A673 (cell line): ENCODE results near the gene DHX34. TPM values are rescaled to one million over a fixed set of nuclear protein-coding genes. Genes with fewer than 3 reads are reported as not detected.

Source experiments
- BruUV-seq: library from RNA; stranded (reverse); fragments of 400-500 nt; replicated peaks from 2 replicates; lab custom pipeline; 2021; lab: Mats Ljungman, UMichigan
- CTCF ChIA-PET: fragments of 300-600 bp; sonication (Branson Sonifier 250); formaldehyde crosslinking; loops from one replicate; lab custom pipeline; 2022; ENCODE audit warnings: antibody characterized with exemption; lab: Charles Lee
- POLR2A ChIA-PET: fragments of 300-600 bp; sonication (Branson Sonifier 250); formaldehyde crosslinking; loops from one replicate; lab custom pipeline; 2022; ENCODE audit warnings: antibody characterized with exemption; ENCODE audit not compliant: low non-redundant PET; lab: Charles Lee
- DNase-seq: peaks from one replicate; pipeline ENCODE4 v3.0.0-alpha.2; 2015; ENCODE audit warnings: low spot score
- H3K27ac ChIP-seq: fragments of 200-600 bp; sonication (generic); 2 replicates; pipeline ENCODE4 v1.5.1; 2016; ENCODE audit warnings: mixed run types, low read depth, mild to moderate bottlenecking, mixed read lengths, antibody characterized with exemption, low read length; ENCODE audit not compliant: poor library complexity, severe bottlenecking
- H3K27me3 ChIP-seq: fragments of 200-600 bp; sonication (generic); replicated peaks from 2 replicates; pipeline ENCODE4 v1.6.1; 2017; ENCODE audit warnings: mixed run types, low read depth, mild to moderate bottlenecking, mixed read lengths, antibody characterized with exemption, low read length; ENCODE audit not compliant: insufficient read depth, poor library complexity
- H3K36me3 ChIP-seq: fragments of 200-600 bp; sonication (generic); 2 replicates; pipeline ENCODE4 v1.6.1; 2016; ENCODE audit warnings: mixed run types, mild to moderate bottlenecking, mixed read lengths, antibody characterized with exemption, low read length; ENCODE audit not compliant: insufficient read depth, poor library complexity, severe bottlenecking
- H3K4me1 ChIP-seq: fragments of 200-600 bp; sonication (generic); 2 replicates; pipeline ENCODE4 v1.6.1; 2017; ENCODE audit warnings: mixed run types, mild to moderate bottlenecking, mixed read lengths, antibody characterized with exemption, low read length; ENCODE audit not compliant: insufficient read depth, poor library complexity, severe bottlenecking
- H3K4me3 ChIP-seq: fragments of 200-600 bp; sonication (generic); 2 replicates; pipeline ENCODE4 v1.5.1; 2016; ENCODE audit warnings: low read depth, mixed run types, mild to moderate bottlenecking, mixed read lengths, low read length; ENCODE audit not compliant: poor library complexity, severe bottlenecking
- H3K9me3 ChIP-seq: fragments of 200-600 bp; sonication (generic); 2 replicates; pipeline ENCODE4 v1.6.1; 2016; ENCODE audit warnings: mixed run types, low read depth, mild to moderate bottlenecking, mixed read lengths, antibody characterized with exemption, low read length; ENCODE audit not compliant: poor library complexity, severe bottlenecking
- CTCF ChIP-seq: fragments of 300-800, 200-600 bp; sonication (generic); conservative IDR thresholded peaks from 2 replicates; pipeline ENCODE4 v1.5.1; 2017; ENCODE audit warnings: low read depth, mild to moderate bottlenecking, antibody characterized with exemption, low read length, moderate library complexity, mixed read lengths
- EZH2 ChIP-seq: fragments of 200-600 bp; sonication (generic); IDR thresholded peaks from 2 replicates; pipeline ENCODE4 v1.6.1; 2017; ENCODE audit warnings: borderline replicate concordance, low read depth, mild to moderate bottlenecking, mixed read lengths, antibody characterized with exemption, low read length; ENCODE audit not compliant: poor library complexity, severe bottlenecking
- intact Hi-C: fragments of 100-400 bp; cut with micrococcal nuclease; formaldehyde crosslinking; loops from one replicate; pipeline ENCODE4 v1.10.0; 2022; ENCODE audit not compliant: unreplicated experiment
- total RNA-seq: library from RNA; stranded (reverse); gene quantifications from 2 replicates; pipeline ENCODE4 v1.2.3, GENCODE V29; 2021

DHX34 gene
- total RNA-seq, 1 experiment from 2014 or later: 29.6 TPM

- TF ChIP-seq EZH2: no peak
- no peak for TF ChIP-seq CTCF
- H3K27ac ChIP-seq: no peak overlapping the region
- CTCF ChIA-PET: no interaction called here
- POLR2A ChIA-PET: no interaction called here
- DNase-seq: no peak
- H3K27me3 ChIP-seq: peaks cover 25% of the 10 kb centered on the region
- H3K9me3 ChIP-seq: no peaks in the 10 kb centered on the region
- peak overlapping the region; percentile 23 for H3K4me3 ChIP-seq
- H3K36me3 ChIP-seq: no peaks in the 10 kb centered on the region
- intact Hi-C loops: no loop called here
- H3K4me1 ChIP-seq: peaks cover 34% of the 10 kb centered on the region
- no TSS peak for BruUV-seq
Measured at GRCh38 chr19:47421244-47421786, 72.2 kb downstream of the DHX34 start.

- ChIA-PET POLR2A (no interaction called here), CTCF (no interaction called here)
- peak overlapping the region; percentile 23 for H3K4me3 ChIP-seq
- no peaks in the 10 kb centered on the region for H3K9me3 ChIP-seq
- DNase-seq: peak; percentile 20
- peaks cover 34% of the 10 kb centered on the region for H3K4me1 ChIP-seq
- no peaks in the 10 kb centered on the region for H3K36me3 ChIP-seq
- no peak for TF ChIP-seq CTCF
- TF ChIP-seq EZH2: no peak
- intact Hi-C loops: no loop called here
- BruUV-seq: no TSS peak
- H3K27ac ChIP-seq: no peak overlapping the region
- H3K27me3 ChIP-seq: peaks cover 25% of the 10 kb centered on the region
Measured at GRCh38 chr19:47421844-47422395, 72.8 kb downstream of the DHX34 start.

DNA sequence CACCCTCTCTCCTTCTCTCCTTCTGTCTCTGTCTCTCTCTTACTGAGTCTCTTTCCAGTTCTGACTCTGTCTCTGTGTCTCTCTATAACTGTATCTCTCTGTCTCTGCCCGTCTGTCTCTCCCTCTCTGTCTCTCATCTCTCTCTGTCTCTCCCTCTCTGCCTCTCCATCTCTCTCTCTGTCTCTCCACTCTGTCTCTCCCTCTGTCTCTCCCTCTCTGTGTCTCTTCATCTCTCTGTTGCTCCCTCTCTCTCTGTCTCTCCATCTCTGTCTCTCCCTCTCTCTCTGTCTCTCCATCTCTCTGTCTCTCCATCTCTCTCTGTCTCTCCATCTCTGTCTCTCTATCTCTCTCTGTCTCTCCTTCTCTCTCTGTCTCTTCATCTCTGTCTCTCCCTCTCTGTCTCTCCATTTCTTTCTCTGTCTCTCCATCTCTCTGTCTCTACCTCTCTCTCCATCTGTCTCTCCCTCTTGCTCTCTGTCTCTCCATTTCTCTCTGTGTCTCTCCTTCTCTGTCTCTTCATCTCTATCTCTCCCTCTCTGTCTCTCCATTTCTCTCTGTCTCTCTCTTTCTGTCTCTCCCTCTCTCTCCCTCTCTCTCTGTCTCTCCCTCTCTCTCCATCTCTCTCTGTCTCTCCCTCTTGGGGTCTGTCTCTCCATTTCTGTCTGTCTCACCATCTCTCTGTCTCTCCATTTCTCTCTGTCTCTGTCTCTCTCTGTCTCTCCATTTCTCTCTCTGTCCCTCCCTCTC lies 73.5 kb downstream of the DHX34 start:
- CTCF ChIA-PET: no interaction called here
- intact Hi-C loops: no loop called here
- Histone ChIP-seq H3K4me3 (peak overlapping the region; percentile 23), H3K36me3 (no peaks in the 10 kb centered on the region), H3K9me3 (no peaks in the 10 kb centered on the region), H3K27me3 (peaks cover 25% of the 10 kb centered on the region), H3K4me1 (peaks cover 37% of the 10 kb centered on the region), H3K27ac (no peak overlapping the region)
- no peak for DNase-seq
- no TSS peak for BruUV-seq
- POLR2A ChIA-PET: no interaction called here
- TF ChIP-seq CTCF: no peak
